Glomerular visceral epithelial cell (primary cell): ENCODE measurements around the gene NEURL2.
"Not testable (repeated sequence)": the region's sequence is repeated elsewhere in the genome, so short reads cannot be mapped to it uniquely, and the experiment has no call there.

Source experiments
- DNase-seq: peaks from one replicate; pipeline ENCODE4 v3.0.0-alpha.2; 2016; ENCODE audit errors: extremely low spot score

NEURL2 gene, protein sequence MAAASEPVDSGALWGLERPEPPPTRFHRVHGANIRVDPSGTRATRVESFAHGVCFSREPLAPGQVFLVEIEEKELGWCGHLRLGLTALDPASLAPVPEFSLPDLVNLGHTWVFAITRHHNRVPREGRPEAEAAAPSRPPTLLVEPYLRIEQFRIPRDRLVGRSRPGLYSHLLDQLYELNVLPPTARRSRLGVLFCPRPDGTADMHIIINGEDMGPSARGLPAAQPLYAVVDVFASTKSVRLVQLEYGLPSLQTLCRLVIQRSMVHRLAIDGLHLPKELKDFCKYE

GRCh38 chr20:45890985-45891983, at the start of gene NEURL2, which contains the start of gene CTSA:
TSS of gene NEURL2 (minus strand) at chr20:45891208. CDS start at chr20:45890991, 217 bp downstream.
TSS of gene CTSA (plus strand) at chr20:45891335. CDS start at chr20:45891569, 234 bp downstream.
- DNase-seq = peak; percentile 92

DNA sequence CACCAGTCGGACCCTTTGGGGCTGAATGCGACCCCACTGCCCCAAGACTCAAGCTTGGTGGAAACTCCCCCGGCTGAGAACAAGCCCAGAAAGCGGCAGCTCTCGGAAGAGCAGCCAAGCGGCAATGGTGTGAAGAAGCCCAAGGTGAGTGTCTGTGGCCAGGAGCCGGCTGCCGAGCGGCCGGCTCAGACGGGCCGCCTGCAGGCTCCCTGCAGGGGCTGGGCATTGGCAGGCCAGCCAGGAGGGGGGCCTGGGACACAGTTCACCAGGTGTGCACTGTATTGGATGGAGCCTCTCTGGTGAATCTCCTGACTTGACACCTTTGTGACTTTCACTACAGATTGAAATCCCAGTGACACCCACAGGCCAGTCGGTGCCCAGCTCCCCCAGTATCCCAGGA, 49.5 kb upstream of the NEURL2 start:
- DNase-seq = no peak

GRCh38 chr20:45940053-45940452, 49.0 kb upstream of the NEURL2 start:
- no peak for DNase-seq

DNA sequence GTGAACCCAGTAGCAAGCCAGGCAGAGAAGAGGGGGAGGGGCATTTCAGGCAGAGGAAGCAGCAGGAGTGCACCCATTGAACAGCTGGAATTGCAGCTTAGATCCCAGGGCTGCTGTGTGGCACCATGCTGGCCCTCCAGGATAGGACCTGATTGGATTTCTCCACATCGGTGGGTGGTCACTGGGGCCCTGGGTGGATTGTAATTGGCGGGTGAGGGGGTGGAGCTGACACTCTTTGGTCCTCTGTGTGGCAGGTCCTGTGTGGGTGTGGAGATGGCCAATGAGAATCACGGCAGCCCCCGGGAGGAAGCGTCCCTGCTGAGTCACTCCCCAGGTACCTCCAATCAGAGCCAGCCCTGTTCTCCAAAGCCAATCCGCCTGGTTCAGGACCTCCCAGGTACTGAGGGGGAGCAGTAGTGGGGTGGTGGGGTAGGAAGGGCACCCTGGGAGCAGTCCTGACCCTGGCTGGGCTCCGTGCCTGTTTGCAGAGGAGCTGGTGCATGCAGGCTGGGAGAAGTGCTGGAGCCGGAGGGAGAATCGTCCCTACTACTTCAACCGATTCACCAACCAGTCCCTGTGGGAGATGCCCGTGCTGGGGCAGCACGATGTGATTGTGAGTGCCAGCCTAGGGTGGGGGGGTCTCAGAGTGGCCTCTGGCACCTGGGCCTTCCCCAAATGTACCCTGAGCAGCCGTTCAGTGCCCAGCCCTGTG, 47.9 kb upstream of the NEURL2 start:
- no peak for DNase-seq

DNA sequence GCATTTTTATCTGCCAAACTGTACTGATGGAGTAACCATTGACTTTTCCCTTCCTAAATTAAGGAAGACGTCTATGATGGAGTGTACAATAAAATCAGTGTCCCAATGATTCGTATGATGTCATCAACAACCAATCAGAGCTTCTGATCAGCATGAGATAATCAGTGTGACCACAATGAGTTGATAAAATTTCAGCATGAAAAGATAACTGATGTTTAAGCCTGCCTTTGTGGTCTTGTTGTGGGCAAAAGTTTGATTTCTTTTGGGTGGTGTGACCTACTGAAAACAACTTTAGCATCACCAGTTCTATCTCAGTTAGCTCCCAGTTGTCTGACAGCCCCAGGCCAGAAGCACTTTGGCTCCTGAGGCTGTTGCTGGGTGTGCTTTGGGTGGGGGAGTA, 46.8 kb upstream of the NEURL2 start:
- DNase-seq = no peak

GRCh38 chr20:45935416-45936046, 44.5 kb upstream of the NEURL2 start:
- no peak for DNase-seq

- DNase-seq = peak; percentile 99
These were observed 43.8 kb upstream of the NEURL2 start, which contains the start of gene PCIF1 for GRCh38 chr20:45934586-45935415. TSS of gene PCIF1 (plus strand) at chr20:45934683. CDS start at chr20:45939000, 4,317 bp downstream.

GRCh38 chr20:45934046-45934585, 43.1 kb upstream of the NEURL2 start:
- DNase-seq = peak; percentile 55

DNA sequence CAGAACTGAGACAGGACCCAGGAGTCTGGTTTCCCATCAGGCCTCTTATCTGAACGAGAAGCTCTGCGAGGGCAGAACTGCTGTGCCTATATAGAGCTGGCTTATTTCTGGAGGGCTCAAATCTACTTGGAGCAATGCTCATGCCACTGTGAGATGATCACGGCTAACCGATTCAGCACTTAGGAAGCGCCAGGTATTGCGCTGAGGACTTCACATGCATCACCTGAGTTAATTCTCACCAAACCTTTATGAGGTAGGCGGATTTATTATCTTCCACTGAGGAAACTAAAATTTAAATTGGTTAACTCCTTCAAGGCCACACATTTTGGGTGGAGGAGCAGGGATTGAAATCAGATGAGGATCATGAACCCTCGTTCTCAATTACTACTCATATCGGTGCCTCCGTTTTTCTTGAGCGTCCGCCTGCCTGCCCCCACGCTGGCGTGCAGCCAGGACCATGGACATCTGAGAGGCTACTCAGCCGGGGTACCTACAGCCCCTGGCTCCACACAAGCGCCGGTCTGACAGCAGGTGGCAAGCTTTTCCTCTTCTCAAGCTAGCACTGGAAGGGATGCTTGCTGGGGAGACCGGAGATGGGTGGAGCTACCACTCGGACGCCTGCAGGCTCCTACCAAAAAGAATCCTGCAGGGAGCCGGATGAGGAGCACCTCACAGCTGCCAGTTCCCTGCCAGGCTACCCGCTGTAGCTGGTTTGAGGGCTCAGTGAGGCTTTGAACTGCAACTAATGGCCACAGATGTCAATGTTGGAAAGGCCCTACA, 42.4 kb upstream of the NEURL2 start:
- peak; percentile 85 for DNase-seq

DNA sequence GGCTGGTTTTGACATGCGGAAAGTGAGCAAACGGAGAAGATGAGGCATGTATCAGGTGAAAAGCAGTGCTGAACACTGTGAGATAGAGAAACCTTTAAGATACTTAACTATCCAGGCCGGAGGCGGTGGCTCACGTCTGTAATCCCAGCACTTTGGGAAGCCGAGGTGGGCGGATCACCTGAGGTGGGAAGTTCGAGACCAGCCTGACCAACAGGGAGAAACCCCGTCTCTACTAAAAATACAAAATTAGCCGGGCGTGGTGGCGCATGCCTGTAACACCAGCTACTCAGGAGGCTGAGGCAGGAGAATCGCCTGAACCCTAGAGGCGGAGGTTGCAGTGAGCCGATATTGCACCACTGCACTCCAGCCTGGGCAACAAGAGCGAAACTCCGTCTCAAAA, 40.7 kb upstream of the NEURL2 start:
- DNase-seq = not testable (repeated sequence)

DNA sequence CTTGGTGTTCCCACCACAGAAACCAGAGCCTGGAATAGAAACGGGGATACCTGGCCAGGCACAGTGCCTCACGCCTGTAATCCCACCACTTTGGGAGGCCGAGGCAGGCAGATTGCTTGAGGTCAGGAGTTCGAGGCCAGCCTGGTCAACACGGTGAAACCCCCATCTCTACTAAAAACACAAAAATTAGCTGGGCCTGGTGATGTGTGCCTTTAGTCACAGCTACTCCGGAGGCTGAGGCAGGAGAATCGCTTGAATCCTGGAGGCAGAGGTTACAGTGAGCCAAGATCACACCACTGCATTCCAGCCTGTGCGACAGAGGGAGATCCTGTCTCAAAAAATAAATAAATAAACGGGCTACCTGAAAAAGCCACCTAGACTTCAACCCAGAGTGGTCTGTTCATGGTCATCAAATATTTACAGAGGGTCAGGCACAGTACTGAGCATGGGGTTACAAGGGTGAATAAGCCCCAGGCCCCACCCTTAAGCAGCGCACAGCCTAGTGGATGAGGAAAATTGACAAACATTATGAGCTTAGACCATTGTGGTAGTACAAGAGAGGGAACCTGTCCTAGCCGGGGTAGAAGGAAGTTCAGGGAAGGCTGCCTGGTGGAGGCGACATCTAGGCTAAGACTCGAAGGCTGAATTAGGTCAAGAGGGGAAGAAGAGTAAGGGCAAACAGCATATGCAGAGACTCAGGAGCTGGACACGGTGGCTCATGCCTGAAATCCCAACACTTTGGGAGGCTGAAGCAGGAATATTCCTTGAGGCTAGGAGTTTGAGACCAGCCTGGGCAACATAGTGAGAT, 36.3 kb upstream of the NEURL2 start:
- no peak for DNase-seq

GRCh38 chr20:45926731-45927070, 35.7 kb upstream of the NEURL2 start:
- DNase-seq = no peak

GRCh38 chr20:45925821-45926506, 35.0 kb upstream of the NEURL2 start:
- DNase-seq = no peak

- no peak for DNase-seq
These were observed 33.6 kb upstream of the NEURL2 start for GRCh38 chr20:45924391-45925261.

DNA sequence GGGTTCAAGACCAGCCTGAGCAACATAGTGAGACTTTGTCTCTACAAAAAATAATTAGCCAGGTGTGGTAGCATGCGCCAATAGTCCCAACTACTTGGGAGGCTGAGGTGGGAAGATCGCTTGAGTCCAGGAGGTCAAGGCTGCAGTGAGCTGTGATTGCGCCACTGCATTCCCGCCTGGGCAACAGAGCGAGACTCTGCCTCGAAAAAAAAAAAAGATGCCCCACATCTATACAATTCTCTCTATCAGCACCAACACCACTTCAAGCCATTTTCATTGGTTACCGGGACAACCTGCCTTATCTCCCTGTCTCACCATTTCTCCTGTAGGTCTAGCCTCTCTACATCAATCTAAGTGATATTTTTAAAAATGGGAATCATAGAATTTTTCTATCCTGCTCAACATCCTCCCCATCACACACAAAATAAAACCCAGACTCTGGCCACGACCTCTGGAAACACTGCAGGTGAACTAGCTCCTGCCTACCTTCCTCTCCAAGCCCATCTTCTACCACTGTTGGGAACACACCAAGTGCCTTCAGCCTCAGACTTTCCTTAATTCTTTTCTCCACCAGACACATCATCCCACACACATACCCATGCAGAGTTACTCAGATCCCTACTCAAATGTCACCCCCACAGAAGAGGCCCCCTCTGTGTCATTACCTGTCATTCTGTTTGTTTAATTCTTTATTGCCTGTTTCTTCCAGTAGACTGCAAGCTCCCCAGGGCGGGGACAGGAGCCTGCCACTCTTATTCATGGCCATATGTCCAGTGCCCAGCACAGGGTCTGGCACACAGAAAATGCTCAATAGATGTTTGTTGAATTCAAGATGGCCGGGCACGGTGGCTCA, 30.6 kb upstream of the NEURL2 start:
- peak; percentile 25 for DNase-seq
